Islet of Langerhans (tissue), 1 donor: ENCODE results near the gene KLF16.

Source experiments
- FAIRE-seq: peaks from one replicate; lab custom pipeline; 2011; peaks lifted over from hg19 to GRCh38; lab: Jason Lieb, UNC

Gene KLF16

GRCh38 chr19:1854542-1855039 lies 8.8 kb downstream of the KLF16 start:
- no peak for FAIRE-seq

GRCh38 chr19:1854039-1854541 lies 9.3 kb downstream of the KLF16 start:
- FAIRE-seq, result no peak

GRCh38 chr19:1853295-1854038 lies 9.9 kb downstream of the KLF16 start:
- FAIRE-seq, result no peak

- FAIRE-seq, result no peak
Measured at GRCh38 chr19:1852581-1853128, 10.7 kb downstream of the KLF16 start.

- no peak for FAIRE-seq
Measured at GRCh38 chr19:1851654-1852580, 11.5 kb downstream of the KLF16 start.

GRCh38 chr19:1850809-1851653 lies 12.3 kb downstream of the KLF16 start:
- no peak for FAIRE-seq

- no peak for FAIRE-seq
Measured at GRCh38 chr19:1849886-1850398, 13.4 kb downstream of the KLF16 start.

GRCh38 chr19:1849132-1849474 lies 14.3 kb downstream of the KLF16 start:
- no peak for FAIRE-seq

GRCh38 chr19:1848399-1849131 lies 14.8 kb downstream of the KLF16 start, which contains the start of gene REXO1:
REXO1 (minus strand) TSS chr19:1848483; CDS start chr19:1848358, 125 bp downstream.
- peak; percentile 69 for FAIRE-seq

GRCh38 chr19:1847684-1848398 lies 15.5 kb downstream of the KLF16 start:
- no peak for FAIRE-seq

GRCh38 chr19:1847348-1847683 lies 16.1 kb downstream of the KLF16 start:
- no peak for FAIRE-seq

- no peak for FAIRE-seq
Measured at GRCh38 chr19:1846517-1847204, 16.7 kb downstream of the KLF16 start.

- no peak for FAIRE-seq
Measured at GRCh38 chr19:1845642-1846041, 17.7 kb downstream of the KLF16 start.

GRCh38 chr19:1845125-1845515 lies 18.3 kb downstream of the KLF16 start:
- no peak for FAIRE-seq

- FAIRE-seq, result no peak
Measured at GRCh38 chr19:1844513-1845124, 18.8 kb downstream of the KLF16 start.

GRCh38 chr19:1843646-1844394 lies 19.6 kb downstream of the KLF16 start:
- no peak for FAIRE-seq

- no peak for FAIRE-seq
Measured at GRCh38 chr19:1843116-1843515, 20.3 kb downstream of the KLF16 start.

- no peak for FAIRE-seq
Measured at GRCh38 chr19:1841209-1841924, 22.0 kb downstream of the KLF16 start.
